GM12878 (cell line): ENCODE data around the gene PLXDC1. TPM values are rescaled to one million over a fixed set of nuclear protein-coding genes. Genes with fewer than 3 reads are reported as not detected.
"Not testable (repeated sequence)": the region's sequence is repeated elsewhere in the genome, so short reads cannot be mapped to it uniquely, and the experiment has no call there.

ENCODE experiments used
- ATAC-seq: fragments of 200-7000 bp; cut with Tn5 transposase; 3 replicates; pipeline ENCODE4 v1.9.1; 2020; ENCODE audit warnings: mild to moderate bottlenecking, moderate library complexity
- BruUV-seq: library from RNA; stranded (reverse); fragments of 400-500 nt; replicated peaks from 2 replicates; lab custom pipeline; 2021; lab: Mats Ljungman, UMichigan
- CTCF ChIA-PET: fragments of 300-600 bp; sonication (Branson Sonifier 250); formaldehyde crosslinking; extraction: SDS; loops from one replicate; lab custom pipeline; 2021; ENCODE audit warnings: inconsistent platforms; lab: Yijun Ruan, JAX
- POLR2A ChIA-PET: fragments of 350-600 bp; formaldehyde crosslinking; extraction: SDS; loops from one replicate; lab custom pipeline; 2021; ENCODE audit warnings: inconsistent platforms; lab: Charles Lee
- RAD21 ChIA-PET: fragments of 300-600 bp; sonication (Branson Sonifier 250); formaldehyde crosslinking; loops from one replicate; lab custom pipeline; 2023; ENCODE audit warnings: antibody characterized with exemption; ENCODE audit not compliant: unreplicated experiment; lab: Charles Lee
- SMC1A ChIA-PET: fragments of 300-600 bp; sonication (Branson Sonifier 250); formaldehyde crosslinking; loops from one replicate; lab custom pipeline; 2023; ENCODE audit not compliant: unreplicated experiment, uncharacterized antibody; lab: Charles Lee
- DNase-seq: peaks from one replicate; pipeline ENCODE4 v3.0.0-alpha.2; 2011; ENCODE audit warnings: low read depth, low spot score
- FAIRE-seq: peaks from 3 replicates; lab custom pipeline; 2011; peaks lifted over from hg19 to GRCh38; lab: Jason Lieb, UNC
- H2AFZ ChIP-seq: 2 replicates; pipeline ENCODE4 v1.6.0; 2011; ENCODE audit warnings: low read depth, low read length, control low read depth; ENCODE audit not compliant: control insufficient read depth
- H3K27ac ChIP-seq: 2 replicates; pipeline ENCODE4 v1.5.1; 2011; ENCODE audit warnings: control low read depth; ENCODE audit not compliant: control insufficient read depth, insufficient read depth
- H3K27me3 ChIP-seq, 2 experiments: replicated peaks in 1 of 2; 2 replicates each; pipeline versions ENCODE4 v1.6.0 to v1.6.1; 2011; ENCODE audit warnings: low read length in 1 of 2; ENCODE audit not compliant: control insufficient read depth in 2 of 2, insufficient read depth in 2 of 2
- H3K36me3 ChIP-seq, 2 experiments: 2 replicates each; pipeline ENCODE4 v1.5.1; 2011; ENCODE audit warnings: low read length in 1 of 2; ENCODE audit not compliant: control insufficient read depth in 2 of 2, insufficient read depth in 2 of 2
- H3K4me1 ChIP-seq: 2 replicates; pipeline ENCODE4 v1.6.1; 2011; ENCODE audit warnings: mild to moderate bottlenecking, low read length, moderate library complexity, mixed read lengths; ENCODE audit not compliant: control insufficient read depth, insufficient read depth
- H3K4me2 ChIP-seq: 2 replicates; pipeline ENCODE4 v1.6.0; 2011; ENCODE audit warnings: control low read depth; ENCODE audit not compliant: control insufficient read depth, insufficient read depth
- H3K4me3 ChIP-seq: fragments of 200-600 bp; sonication (generic); 2 replicates; pipeline ENCODE4 v1.5.1; 2016
- H3K79me2 ChIP-seq: 2 replicates; pipeline ENCODE4 v1.6.0; 2011; ENCODE audit warnings: low read length; ENCODE audit not compliant: control insufficient read depth, insufficient read depth
- H3K9ac ChIP-seq: 2 replicates; pipeline ENCODE4 v1.8.0; 2011; ENCODE audit warnings: low read length, control low read depth, mixed read lengths; ENCODE audit not compliant: control insufficient read depth, insufficient read depth
- H3K9me3 ChIP-seq: replicated peaks from 3 replicates; pipeline ENCODE4 v1.5.1; 2011; ENCODE audit warnings: mild to moderate bottlenecking, low read length; ENCODE audit not compliant: control insufficient read depth, insufficient read depth
- H4K20me1 ChIP-seq: 2 replicates; pipeline ENCODE4 v1.6.0; 2011; ENCODE audit not compliant: control insufficient read depth, insufficient read depth
- KLF5 ChIP-seq: fragments of 450-650 bp; IDR thresholded peaks from 2 replicates; pipeline ENCODE4 v1.6.1; 2014; ENCODE audit warnings: mild to moderate bottlenecking; ENCODE audit not compliant: partially characterized antibody
- PRDM15 ChIP-seq: fragments of 450-650 bp; formaldehyde crosslinking; IDR thresholded peaks from 2 replicates; pipeline ENCODE4 v1.4.0; 2020; ENCODE audit warnings: mild to moderate bottlenecking, moderate library complexity
- WGBS: methylation state at CpG from one replicate; pipeline ENCODE4 v1.1.6; 2016; ENCODE audit warnings: low lambda C conversion rate; ENCODE audit not compliant: insufficient replicate concordance, insufficient coverage; ENCODE audit errors: missing lambda C conversion rate; 5-methylcytosine and 5-hydroxymethylcytosine counted together
- in situ Hi-C: fragments of 300-500 bp; cut with MboI; formaldehyde crosslinking; loops from 9 replicates; pipeline ENCODE4 v1.14.3; 2018; ENCODE audit warnings: mixed read lengths
- intact Hi-C: fragments of 100-400 bp; cut with micrococcal nuclease; formaldehyde crosslinking; loops from one replicate; pipeline ENCODE4 v1.14.2; 2022; ENCODE audit not compliant: unreplicated experiment
- polyA plus RNA-seq, 11 experiments: library from polyadenylated mRNA; depleted of rRNA in 4 of 11; unstranded in 6 of 11; stranded (reverse) in 5 of 11; fragments of >200 nt; fragmentation: Nextera tagmentation in 4 of 11; fragmentation: Illumina TruSeq in 1 of 11; extraction: Ambion mirVana in 4 of 11; extraction: Trizol in 1 of 11; gene quantifications; 1 replicate in 1 of 11; 2 replicates in 10 of 11; pipeline versions ENCODE4 v1.2.1 to v1.2.3, GENCODE V29; 2011 to 2016; ENCODE audit warnings: inconsistent platforms in 2 of 11, missing spikeins in 2 of 11, low read depth in 1 of 11
- total RNA-seq, 4 experiments: library from RNA; depleted of rRNA in 3 of 4; stranded (reverse); fragments of >200 nt in 3 of 4; fragmentation: Illumina TruSeq in 1 of 4; extraction: Trizol in 1 of 4; gene quantifications; 2 replicates each; pipeline versions ENCODE4 v1.2.1 to v1.2.3, GENCODE V29; 2013 to 2021

Gene PLXDC1
- total and polyA plus RNA-seq, 10 of the 15 experiments (the other 5 are each of a cell fraction or from before 2014, with no cell fraction given), result 0.03 to 0.30 (median 0.22) TPM; not detected in 7

GRCh38 chr17:39169101-39169500 is 17.7 kb upstream of the PLXDC1 start (continued):
- no peak for TF ChIP-seq PRDM15 (CRISPR knock-in tag)
- no peak for TF ChIP-seq KLF5

GRCh38 chr17:39168503-39168902 is 17.1 kb upstream of the PLXDC1 start:
- H3K4me1 ChIP-seq, H4K20me1 ChIP-seq, in situ Hi-C loops, BruUV-seq, H3K79me2 ChIP-seq, FAIRE-seq, H2AFZ ChIP-seq, H3K4me3 ChIP-seq, H3K36me3 ChIP-seq, H3K9ac ChIP-seq, ATAC-seq, H3K4me2 ChIP-seq, H3K9me3 ChIP-seq, H3K27me3 ChIP-seq, DNase-seq, RAD21 ChIA-PET, intact Hi-C loops, H3K27ac ChIP-seq: not testable (repeated sequence)
- WGBS, result 70% methylated on average over 10 of the region's 10 CpGs
- CTCF ChIA-PET, result interaction anchor here (1.6 to 1.8 kb wide), 2 partner anchors 64 to 185 kb away, joined by 4 to 10 read pairs; no protein-coding TSS in a partner anchor
- SMC1A ChIA-PET, result interaction anchor here (1.0 to 7.6 kb wide), 2 partner anchors 15 to 35 kb away, joined by 3 to 47 read pairs; partner anchors contain the start of gene PLXDC1
- POLR2A ChIA-PET, result interaction anchor here (0.7 kb wide), 1 partner anchor 440 kb away, joined by 3 read pairs; no protein-coding TSS in a partner anchor
